GM12865 (cell line): ENCODE measurements around the gene THAP12.

ENCODE experiments used
- DNase-seq: peaks from one replicate; pipeline ENCODE4 v3.0.0; 2010; ENCODE audit warnings: low read depth
- H3K4me3 ChIP-seq: 2 replicates; pipeline ENCODE4 v1.5.1; 2011; ENCODE audit warnings: mild to moderate bottlenecking, low read depth, low read length, control low read depth
- TF ChIP-seq, protein P1 (sequence below): IDR thresholded peaks from 2 replicates; pipeline ENCODE4 v1.5.1; 2011; ENCODE audit warnings: low read length, control low read depth, low read depth, inconsistent platforms; ENCODE audit not compliant: insufficient read depth; ENCODE audit errors: missing control alignments

THAP12 gene, protein sequence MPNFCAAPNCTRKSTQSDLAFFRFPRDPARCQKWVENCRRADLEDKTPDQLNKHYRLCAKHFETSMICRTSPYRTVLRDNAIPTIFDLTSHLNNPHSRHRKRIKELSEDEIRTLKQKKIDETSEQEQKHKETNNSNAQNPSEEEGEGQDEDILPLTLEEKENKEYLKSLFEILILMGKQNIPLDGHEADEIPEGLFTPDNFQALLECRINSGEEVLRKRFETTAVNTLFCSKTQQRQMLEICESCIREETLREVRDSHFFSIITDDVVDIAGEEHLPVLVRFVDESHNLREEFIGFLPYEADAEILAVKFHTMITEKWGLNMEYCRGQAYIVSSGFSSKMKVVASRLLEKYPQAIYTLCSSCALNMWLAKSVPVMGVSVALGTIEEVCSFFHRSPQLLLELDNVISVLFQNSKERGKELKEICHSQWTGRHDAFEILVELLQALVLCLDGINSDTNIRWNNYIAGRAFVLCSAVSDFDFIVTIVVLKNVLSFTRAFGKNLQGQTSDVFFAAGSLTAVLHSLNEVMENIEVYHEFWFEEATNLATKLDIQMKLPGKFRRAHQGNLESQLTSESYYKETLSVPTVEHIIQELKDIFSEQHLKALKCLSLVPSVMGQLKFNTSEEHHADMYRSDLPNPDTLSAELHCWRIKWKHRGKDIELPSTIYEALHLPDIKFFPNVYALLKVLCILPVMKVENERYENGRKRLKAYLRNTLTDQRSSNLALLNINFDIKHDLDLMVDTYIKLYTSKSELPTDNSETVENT

DNA sequence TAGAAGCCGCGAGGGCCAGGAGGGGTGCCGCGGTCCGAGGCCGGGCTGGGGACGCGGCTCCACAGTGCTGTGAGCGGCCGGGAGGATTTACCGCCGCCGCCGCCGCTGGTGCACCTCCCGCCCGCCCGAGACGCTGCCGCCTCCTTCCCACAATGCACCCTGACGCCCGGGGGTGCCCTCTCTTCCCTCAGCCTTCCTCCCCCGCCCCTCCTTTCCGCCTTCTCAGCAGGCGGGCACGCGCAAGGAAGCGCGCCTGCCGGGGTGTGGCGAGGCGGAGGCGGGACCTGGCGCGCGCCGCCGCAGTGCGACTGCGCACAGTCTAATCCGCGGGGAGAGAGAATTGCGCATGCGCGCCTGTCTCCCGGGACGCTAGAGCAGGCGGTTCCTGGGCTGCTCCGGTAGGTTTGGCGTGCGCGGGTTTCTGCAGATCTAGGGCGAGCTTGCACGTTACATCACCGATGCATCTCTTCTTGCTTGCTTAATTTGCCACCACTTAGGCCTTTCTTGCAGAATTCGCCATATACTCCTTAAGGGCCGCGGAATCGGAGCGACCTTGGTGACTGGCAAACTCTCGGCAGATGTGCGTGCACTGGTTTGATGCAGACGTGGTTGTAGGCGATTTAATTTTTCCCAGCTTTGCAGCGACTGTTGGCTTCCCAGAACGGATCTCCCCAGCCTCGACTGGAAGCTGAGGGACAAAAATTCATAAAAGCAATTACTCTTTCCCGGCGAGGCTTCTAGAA is at the start of gene THAP12, which contains the start of gene GVQW3:
Gene THAP12, minus strand, starts transcription at position 156 of the 743 bp plus-strand sequence. CDS start 296 bp downstream, outside the sequence.
Gene GVQW3, plus strand, starts transcription at position 347 of the 743 bp plus-strand sequence. CDS start 506 bp downstream, outside the sequence.
- peak; percentile 99 for DNase-seq
- TF ChIP-seq, protein P1, sequence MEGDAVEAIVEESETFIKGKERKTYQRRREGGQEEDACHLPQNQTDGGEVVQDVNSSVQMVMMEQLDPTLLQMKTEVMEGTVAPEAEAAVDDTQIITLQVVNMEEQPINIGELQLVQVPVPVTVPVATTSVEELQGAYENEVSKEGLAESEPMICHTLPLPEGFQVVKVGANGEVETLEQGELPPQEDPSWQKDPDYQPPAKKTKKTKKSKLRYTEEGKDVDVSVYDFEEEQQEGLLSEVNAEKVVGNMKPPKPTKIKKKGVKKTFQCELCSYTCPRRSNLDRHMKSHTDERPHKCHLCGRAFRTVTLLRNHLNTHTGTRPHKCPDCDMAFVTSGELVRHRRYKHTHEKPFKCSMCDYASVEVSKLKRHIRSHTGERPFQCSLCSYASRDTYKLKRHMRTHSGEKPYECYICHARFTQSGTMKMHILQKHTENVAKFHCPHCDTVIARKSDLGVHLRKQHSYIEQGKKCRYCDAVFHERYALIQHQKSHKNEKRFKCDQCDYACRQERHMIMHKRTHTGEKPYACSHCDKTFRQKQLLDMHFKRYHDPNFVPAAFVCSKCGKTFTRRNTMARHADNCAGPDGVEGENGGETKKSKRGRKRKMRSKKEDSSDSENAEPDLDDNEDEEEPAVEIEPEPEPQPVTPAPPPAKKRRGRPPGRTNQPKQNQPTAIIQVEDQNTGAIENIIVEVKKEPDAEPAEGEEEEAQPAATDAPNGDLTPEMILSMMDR, result peak; percentile 19
- peak within 1 kb of the TSS; percentile 93 for H3K4me3 ChIP-seq

DNA sequence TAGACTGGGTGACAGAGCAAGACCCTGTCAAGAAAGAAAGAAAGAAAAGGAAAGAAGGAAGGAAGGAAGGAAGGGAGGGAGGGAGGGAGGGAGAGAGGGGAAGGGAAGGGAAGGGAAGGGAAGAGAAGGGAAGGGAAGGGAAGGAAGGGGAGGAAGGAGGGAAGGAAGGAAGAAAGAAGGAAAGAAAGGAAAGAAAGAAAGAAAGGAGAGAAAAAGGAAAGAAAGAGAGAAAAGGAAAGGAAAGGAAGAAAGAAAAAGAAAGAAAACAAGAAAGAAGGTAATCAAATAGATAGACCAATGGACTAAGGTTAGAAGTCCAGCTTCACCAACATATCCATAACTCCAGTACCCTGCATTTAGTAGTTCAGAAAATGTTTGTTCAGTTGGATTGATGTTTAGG is 45.7 kb upstream of the THAP12 start:
- H3K4me3 ChIP-seq, result no peak overlapping the region
- TF ChIP-seq, protein P1, result no peak
- DNase-seq, result no peak

DNA sequence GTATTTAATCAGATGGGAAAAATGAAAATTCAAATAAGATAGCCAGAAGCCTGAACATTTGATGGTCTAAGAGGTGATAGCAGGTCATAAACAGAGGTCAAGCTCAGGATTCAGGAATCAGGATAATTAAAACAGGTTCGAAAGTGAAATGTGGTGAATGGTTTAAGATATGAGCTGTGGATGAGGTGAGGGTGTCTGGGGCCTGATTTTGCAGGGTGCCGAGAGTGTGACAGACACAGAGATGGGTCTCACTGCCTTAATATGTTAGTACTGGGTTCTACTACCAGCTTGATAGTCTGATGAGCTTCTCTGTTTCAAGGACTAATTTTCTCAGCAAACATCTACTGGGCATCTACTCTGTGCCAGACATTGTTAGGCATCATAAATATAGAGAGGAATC is 44.0 kb upstream of the THAP12 start:
- TF ChIP-seq, protein P1, result no peak
- H3K4me3 ChIP-seq, result no peak overlapping the region
- peak; percentile 24 for DNase-seq

DNA sequence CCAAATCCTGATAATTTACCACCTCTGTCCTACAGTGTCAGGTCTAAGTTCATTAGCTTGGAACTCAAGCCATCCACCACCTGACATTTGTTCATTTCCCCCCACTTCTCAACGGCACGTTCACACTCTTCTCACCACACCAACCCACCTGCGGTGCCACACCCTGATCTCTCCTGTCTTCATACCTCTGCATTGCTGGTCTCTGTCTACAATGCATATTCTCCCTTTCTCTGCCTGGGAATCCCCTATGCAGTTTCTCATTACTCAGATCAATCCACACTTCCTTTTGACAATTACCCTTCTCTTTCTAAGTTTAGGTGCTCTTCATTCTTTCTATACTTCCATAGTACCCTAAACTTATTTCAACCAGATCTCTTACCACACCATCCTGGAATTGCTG is 43.4 kb upstream of the THAP12 start:
- peak; percentile 67 for DNase-seq
- TF ChIP-seq, protein P1, result no peak
- no peak overlapping the region for H3K4me3 ChIP-seq

DNA sequence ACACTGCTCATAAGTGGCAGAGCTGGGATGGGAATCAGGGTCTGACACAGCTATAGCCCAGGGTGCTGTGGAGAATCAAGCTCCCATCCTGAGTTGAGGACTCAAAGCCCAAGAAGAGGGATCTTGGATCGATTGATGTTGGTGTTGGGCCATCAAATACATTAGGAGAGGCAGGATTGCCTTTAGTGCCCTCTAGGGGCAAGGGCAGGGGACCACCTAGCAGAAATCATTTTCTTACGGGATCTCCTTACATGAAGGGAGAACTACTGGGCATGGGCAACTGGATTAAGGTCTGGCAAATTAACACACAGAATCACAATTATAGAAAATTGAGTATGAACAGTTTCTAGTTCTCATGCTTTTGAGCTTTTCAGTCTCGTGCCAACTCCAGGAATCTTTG is 39.0 kb upstream of the THAP12 start:
- no peak overlapping the region for H3K4me3 ChIP-seq
- TF ChIP-seq, protein P1, result peak; percentile 60
- DNase-seq, result peak; percentile 33

DNA sequence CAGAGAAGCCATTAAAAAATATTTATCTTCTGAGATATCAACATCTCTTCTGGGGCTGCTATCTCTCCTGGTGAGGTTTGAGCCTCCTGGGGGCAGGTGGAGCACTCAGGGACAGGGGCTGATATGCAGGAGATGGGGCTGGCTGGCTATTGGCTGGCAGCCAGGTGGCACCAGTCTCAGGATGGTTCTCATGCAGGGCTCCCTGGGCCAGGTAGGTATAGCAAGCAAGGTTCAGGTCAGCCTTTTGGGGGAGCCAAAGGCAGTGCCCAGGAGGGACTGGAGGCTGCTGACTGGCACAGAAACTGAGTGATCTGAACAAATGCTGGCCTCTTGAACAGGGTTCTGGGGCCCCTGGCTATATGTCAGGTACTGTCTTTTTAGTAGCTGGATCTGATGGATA is 34.1 kb upstream of the THAP12 start:
- TF ChIP-seq, protein P1, result no peak
- H3K4me3 ChIP-seq, result no peak overlapping the region
- DNase-seq, result no peak
